ENCODE measurements around the gene RPTOR.

DNA sequence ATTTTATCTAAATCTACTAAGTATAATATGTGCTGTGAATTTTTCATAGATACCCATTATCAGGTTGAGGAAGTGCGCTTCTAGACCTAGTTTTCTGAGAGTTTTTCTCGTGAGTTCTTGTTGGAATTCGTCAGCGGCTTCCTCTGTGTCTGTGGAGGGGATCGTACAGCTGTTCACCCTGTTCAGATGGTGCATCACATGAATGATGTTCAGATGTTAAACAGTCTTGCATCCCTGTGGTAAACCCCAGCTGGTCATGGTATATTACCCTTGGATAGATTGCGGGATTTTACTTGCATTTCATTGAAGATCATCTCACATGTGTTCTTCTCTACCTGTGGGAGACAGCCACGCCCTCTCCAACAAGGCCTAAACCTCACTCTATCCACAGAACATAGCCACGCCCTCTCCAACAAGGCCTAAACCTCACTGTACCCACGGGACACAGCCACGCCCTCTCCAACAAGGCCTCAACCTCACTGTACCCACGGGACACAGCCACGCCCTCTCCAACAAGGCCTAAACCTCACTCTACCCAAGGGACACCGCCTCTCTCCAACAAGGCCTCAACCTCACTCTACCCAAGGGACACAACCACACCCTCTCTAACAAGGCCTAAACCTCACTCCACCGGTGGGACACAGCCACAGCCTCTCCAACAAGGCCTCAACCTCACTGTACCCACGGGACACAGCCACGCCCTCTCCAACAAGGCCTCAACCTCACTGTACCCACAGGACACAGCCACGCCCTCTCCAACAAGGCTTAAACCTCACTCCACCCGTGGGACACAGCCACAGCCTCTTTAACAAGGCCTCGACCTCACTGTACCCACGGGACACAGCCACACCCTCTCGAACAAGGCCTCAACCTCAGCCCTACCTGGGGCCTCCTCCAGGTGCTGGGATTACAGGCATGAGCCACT is 266.8 kb downstream of the RPTOR start:
- TF ChIP-seq, protein P1, sequence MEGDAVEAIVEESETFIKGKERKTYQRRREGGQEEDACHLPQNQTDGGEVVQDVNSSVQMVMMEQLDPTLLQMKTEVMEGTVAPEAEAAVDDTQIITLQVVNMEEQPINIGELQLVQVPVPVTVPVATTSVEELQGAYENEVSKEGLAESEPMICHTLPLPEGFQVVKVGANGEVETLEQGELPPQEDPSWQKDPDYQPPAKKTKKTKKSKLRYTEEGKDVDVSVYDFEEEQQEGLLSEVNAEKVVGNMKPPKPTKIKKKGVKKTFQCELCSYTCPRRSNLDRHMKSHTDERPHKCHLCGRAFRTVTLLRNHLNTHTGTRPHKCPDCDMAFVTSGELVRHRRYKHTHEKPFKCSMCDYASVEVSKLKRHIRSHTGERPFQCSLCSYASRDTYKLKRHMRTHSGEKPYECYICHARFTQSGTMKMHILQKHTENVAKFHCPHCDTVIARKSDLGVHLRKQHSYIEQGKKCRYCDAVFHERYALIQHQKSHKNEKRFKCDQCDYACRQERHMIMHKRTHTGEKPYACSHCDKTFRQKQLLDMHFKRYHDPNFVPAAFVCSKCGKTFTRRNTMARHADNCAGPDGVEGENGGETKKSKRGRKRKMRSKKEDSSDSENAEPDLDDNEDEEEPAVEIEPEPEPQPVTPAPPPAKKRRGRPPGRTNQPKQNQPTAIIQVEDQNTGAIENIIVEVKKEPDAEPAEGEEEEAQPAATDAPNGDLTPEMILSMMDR (IDR thresholded peaks at IDR 0.05; ENCODE audit: insufficient read depth, low read length): no peak
- TF ChIP-seq, protein P2, sequence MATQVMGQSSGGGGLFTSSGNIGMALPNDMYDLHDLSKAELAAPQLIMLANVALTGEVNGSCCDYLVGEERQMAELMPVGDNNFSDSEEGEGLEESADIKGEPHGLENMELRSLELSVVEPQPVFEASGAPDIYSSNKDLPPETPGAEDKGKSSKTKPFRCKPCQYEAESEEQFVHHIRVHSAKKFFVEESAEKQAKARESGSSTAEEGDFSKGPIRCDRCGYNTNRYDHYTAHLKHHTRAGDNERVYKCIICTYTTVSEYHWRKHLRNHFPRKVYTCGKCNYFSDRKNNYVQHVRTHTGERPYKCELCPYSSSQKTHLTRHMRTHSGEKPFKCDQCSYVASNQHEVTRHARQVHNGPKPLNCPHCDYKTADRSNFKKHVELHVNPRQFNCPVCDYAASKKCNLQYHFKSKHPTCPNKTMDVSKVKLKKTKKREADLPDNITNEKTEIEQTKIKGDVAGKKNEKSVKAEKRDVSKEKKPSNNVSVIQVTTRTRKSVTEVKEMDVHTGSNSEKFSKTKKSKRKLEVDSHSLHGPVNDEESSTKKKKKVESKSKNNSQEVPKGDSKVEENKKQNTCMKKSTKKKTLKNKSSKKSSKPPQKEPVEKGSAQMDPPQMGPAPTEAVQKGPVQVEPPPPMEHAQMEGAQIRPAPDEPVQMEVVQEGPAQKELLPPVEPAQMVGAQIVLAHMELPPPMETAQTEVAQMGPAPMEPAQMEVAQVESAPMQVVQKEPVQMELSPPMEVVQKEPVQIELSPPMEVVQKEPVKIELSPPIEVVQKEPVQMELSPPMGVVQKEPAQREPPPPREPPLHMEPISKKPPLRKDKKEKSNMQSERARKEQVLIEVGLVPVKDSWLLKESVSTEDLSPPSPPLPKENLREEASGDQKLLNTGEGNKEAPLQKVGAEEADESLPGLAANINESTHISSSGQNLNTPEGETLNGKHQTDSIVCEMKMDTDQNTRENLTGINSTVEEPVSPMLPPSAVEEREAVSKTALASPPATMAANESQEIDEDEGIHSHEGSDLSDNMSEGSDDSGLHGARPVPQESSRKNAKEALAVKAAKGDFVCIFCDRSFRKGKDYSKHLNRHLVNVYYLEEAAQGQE (IDR thresholded peaks at IDR 0.05; ENCODE audit: insufficient replicate concordance, low read depth): no peak
- no peak for TF ChIP-seq POLR2AphosphoS5 (IDR thresholded peaks at IDR 0.05; ENCODE audit: low read depth)
- no peak for TF ChIP-seq GABPA (IDR thresholded peaks at IDR 0.05; ENCODE audit: low read depth)
- no peak for TF ChIP-seq SPI1 (IDR thresholded peaks at IDR 0.05; ENCODE audit: borderline replicate concordance, low read depth)
